PFSK-1 (cell line): ENCODE data around the gene KCNQ1OT1.

Source experiments
- SIN3A ChIP-seq: IDR thresholded peaks from 2 replicates; pipeline ENCODE4 v1.6.1; 2012; ENCODE audit warnings: mild to moderate bottlenecking, low read length, moderate library complexity, borderline replicate concordance; ENCODE audit not compliant: insufficient read depth
- TAF1 ChIP-seq: IDR thresholded peaks from 2 replicates; pipeline ENCODE4 v1.6.1; 2012; ENCODE audit warnings: low read length, control low read depth, borderline replicate concordance; ENCODE audit not compliant: insufficient read depth

DNA sequence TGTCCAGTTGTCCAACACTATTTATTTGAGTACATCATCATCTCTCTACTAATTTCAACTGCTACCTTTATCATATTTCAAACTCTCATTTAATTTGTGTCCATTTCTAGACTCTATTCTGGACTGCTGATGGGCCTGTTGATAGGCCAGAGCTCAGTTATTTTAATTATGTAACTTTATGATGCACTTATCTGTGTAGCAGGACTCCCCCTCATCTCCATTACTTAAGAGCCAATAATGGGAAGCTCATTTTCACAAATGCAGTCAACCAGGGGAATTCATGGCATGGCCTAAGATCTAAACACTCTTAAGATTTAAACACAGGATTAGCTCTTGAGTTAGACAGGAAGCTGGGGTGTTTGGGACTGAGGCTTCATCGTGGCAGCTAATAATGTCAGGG is 21.4 kb downstream of the KCNQ1OT1 start:
- TF ChIP-seq TAF1 = no peak
- TF ChIP-seq SIN3A = no peak
